Measurements from ENCODE around the gene DRD2. TPM values are rescaled to one million over a fixed set of nuclear protein-coding genes. Genes with fewer than 3 reads are reported as not detected.

DRD2 gene
- total RNA-seq, 1 donor from 2014 or later = 0.49 TPM

- Histone ChIP-seq H3K4me1 (peaks cover 10% of the 10 kb centered on the region), H3K4me3 (no peak overlapping the region), H3K36me3 (no peaks in the 10 kb centered on the region), H3K27ac (no peak overlapping the region), H3K9me3 (no peaks in the 10 kb centered on the region), H3K27me3 (no peaks in the 10 kb centered on the region)
- TF ChIP-seq POLR2AphosphoS5 (IDR thresholded peaks at IDR 0.05; ENCODE audit: insufficient read depth in 1 of 2, low read depth in 1 of 2) (no peak), POLR2A (IDR thresholded peaks at IDR 0.05) (no peak)
- TF ChIP-seq, protein P1, sequence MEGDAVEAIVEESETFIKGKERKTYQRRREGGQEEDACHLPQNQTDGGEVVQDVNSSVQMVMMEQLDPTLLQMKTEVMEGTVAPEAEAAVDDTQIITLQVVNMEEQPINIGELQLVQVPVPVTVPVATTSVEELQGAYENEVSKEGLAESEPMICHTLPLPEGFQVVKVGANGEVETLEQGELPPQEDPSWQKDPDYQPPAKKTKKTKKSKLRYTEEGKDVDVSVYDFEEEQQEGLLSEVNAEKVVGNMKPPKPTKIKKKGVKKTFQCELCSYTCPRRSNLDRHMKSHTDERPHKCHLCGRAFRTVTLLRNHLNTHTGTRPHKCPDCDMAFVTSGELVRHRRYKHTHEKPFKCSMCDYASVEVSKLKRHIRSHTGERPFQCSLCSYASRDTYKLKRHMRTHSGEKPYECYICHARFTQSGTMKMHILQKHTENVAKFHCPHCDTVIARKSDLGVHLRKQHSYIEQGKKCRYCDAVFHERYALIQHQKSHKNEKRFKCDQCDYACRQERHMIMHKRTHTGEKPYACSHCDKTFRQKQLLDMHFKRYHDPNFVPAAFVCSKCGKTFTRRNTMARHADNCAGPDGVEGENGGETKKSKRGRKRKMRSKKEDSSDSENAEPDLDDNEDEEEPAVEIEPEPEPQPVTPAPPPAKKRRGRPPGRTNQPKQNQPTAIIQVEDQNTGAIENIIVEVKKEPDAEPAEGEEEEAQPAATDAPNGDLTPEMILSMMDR (IDR thresholded peaks at IDR 0.05) = no peak
- no peak for DNase-seq (ENCODE audit: extremely low spot score in 2 of 2)
- intact Hi-C loops (cut with DNase I) = no loop called here
These were observed 93.1 kb downstream of the DRD2 start for GRCh38 chr11:113382121-113382520.

- Histone ChIP-seq H3K9me3 (no peaks in the 10 kb centered on the region), H3K4me1 (no peaks in the 10 kb centered on the region), H3K27ac (no peak overlapping the region), H3K27me3 (no peaks in the 10 kb centered on the region), H3K36me3 (no peaks in the 10 kb centered on the region), H3K4me3 (no peak overlapping the region)
- intact Hi-C loops (cut with DNase I) = no loop called here
- TF ChIP-seq, protein P1 (IDR thresholded peaks at IDR 0.05) = no peak
- no peak for TF ChIP-seq POLR2A (IDR thresholded peaks at IDR 0.05)
- no peak for TF ChIP-seq POLR2AphosphoS5 (IDR thresholded peaks at IDR 0.05; ENCODE audit: insufficient read depth in 1 of 2, low read depth in 1 of 2)
- no peak for DNase-seq (ENCODE audit: extremely low spot score in 2 of 2)
These were observed 96.5 kb downstream of the DRD2 start for GRCh38 chr11:113378692-113379091.

DNA sequence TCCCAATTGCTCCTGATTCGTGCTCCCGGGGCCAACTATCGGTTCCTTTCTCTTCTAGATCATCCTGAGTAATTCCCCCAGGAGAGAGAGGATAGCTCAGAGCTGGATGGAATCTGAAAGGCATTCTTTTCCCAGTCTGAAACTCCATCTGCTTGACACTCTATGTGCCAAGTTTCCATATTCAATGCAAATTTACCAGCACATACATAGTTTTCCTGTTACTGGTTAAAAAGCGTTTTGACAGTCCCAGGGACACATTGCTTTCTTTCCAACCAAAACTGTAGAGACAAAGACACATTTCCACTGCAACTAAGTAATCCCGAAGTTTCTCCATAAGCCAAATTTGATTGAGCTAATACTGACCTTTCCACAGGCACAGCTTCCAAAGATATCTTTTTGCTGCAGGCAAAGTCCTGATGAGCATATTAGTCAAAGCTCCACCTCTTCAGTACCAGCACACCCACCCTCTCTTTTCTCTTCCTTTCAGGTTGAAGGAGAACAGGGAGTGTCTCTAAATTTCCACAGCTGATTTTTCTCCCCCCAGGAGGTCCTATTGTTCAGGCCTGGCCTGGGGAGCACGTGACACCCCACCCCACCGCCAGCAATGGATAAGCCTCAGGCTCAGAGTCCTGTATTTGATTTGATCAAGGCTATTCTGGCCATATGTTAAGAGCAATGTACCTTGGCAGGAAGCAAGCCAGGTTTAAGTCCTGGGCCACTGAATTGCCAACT, 97.4 kb downstream of the DRD2 start:
- Histone ChIP-seq H3K36me3 (no peaks in the 10 kb centered on the region), H3K4me3 (no peak overlapping the region), H3K27ac (no peak overlapping the region), H3K27me3 (no peaks in the 10 kb centered on the region), H3K9me3 (no peaks in the 10 kb centered on the region), H3K4me1 (no peaks in the 10 kb centered on the region)
- intact Hi-C loops (cut with DNase I) = no loop called here
- TF ChIP-seq POLR2AphosphoS5 (IDR thresholded peaks at IDR 0.05; ENCODE audit: insufficient read depth in 1 of 2, low read depth in 1 of 2) = no peak
- TF ChIP-seq POLR2A (IDR thresholded peaks at IDR 0.05) = no peak
- TF ChIP-seq, protein P1 (IDR thresholded peaks at IDR 0.05) = no peak
- DNase-seq (ENCODE audit: extremely low spot score in 2 of 2) = no peak

DNA sequence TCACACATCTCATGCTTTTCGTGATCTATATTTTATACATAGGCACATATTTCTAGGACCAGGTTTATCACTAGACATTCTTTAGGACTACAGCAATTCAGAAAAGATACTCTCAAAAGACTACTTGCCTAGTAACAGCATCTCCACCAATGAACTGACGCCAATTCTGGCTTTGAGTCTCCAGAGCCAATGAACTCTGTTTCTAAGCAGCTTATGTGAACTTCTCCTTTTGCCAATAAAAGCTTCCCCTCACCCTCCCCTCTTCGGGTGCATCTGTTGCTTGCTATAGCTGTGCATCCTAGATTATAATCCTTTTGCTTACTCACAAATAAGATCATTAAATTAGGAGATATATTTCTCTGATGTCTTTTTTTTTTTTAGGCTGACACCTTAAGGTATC, 99.0 kb downstream of the DRD2 start:
- TF ChIP-seq, protein P1 (IDR thresholded peaks at IDR 0.05) = no peak
- no peak for TF ChIP-seq POLR2AphosphoS5 (IDR thresholded peaks at IDR 0.05; ENCODE audit: insufficient read depth in 1 of 2, low read depth in 1 of 2)
- TF ChIP-seq POLR2A (IDR thresholded peaks at IDR 0.05) = no peak
- no peaks in the 10 kb centered on the region for H3K27me3 ChIP-seq
- H3K27ac ChIP-seq = no peak overlapping the region
- intact Hi-C loops (cut with DNase I) = no loop called here
- no peaks in the 10 kb centered on the region for H3K36me3 ChIP-seq
- no peaks in the 10 kb centered on the region for H3K4me1 ChIP-seq
- H3K9me3 ChIP-seq = no peaks in the 10 kb centered on the region
- H3K4me3 ChIP-seq = no peak overlapping the region
- DNase-seq (ENCODE audit: extremely low spot score in 2 of 2) = no peak

DNA sequence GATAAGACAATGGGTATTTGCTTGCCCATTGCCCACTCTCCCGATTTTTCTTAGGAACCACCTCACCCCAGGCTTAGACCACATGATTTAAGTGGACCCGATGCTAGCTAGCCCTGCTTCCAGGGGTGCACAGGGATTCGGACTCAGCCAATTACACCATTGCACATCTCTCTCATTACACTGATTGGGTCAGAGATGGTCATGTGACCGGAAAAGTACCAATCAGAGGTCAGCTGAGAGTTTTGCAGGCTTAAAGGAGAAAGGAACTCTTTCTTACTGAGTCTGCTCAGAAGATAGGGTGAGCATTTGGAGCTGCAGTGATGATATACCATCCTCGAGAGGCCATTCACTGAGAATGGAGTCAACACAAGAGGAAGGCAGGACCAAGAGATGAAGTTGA, 99.8 kb downstream of the DRD2 start:
- Histone ChIP-seq H3K9me3 (no peaks in the 10 kb centered on the region), H3K27me3 (no peaks in the 10 kb centered on the region), H3K4me3 (no peak overlapping the region), H3K4me1 (no peaks in the 10 kb centered on the region), H3K36me3 (no peaks in the 10 kb centered on the region), H3K27ac (no peak overlapping the region)
- DNase-seq (ENCODE audit: extremely low spot score in 2 of 2) = no peak
- intact Hi-C loops (cut with DNase I) = no loop called here
- TF ChIP-seq POLR2AphosphoS5 (IDR thresholded peaks at IDR 0.05; ENCODE audit: insufficient read depth in 1 of 2, low read depth in 1 of 2) = no peak
- no peak for TF ChIP-seq POLR2A (IDR thresholded peaks at IDR 0.05)
- TF ChIP-seq, protein P1 (IDR thresholded peaks at IDR 0.05) = no peak

Data from vagina (tissue), 2 donors.